Astrocyte (in vitro differentiated cells and primary cell): ENCODE data around the gene CDCA4. TPM values are rescaled to one million over a fixed set of nuclear protein-coding genes. Genes with fewer than 3 reads are reported as not detected.

ENCODE experiments used
- DNase-seq: peaks from one replicate; pipeline ENCODE4 v3.0.0-alpha.2; 2010; ENCODE audit warnings: low read depth
- FAIRE-seq: peaks from 2 replicates; lab custom pipeline; 2011; peaks lifted over from hg19 to GRCh38; lab: Jason Lieb, UNC
- H2AFZ ChIP-seq: 2 replicates; pipeline ENCODE4 v1.6.0; 2012; ENCODE audit warnings: low read depth, low read length, inconsistent platforms
- H3K27ac ChIP-seq: 2 replicates; pipeline ENCODE4 v1.5.1; 2011; ENCODE audit warnings: low read depth, low read length, inconsistent platforms
- H3K27me3 ChIP-seq: 2 replicates; pipeline ENCODE4 v1.6.0; 2011; ENCODE audit warnings: low read length, inconsistent platforms; ENCODE audit not compliant: insufficient read depth
- H3K36me3 ChIP-seq: 2 replicates; pipeline ENCODE4 v1.5.1; 2011; ENCODE audit warnings: low read length, inconsistent platforms; ENCODE audit not compliant: insufficient read depth
- H3K4me1 ChIP-seq: 2 replicates; pipeline ENCODE4 v1.5.1; 2011; ENCODE audit warnings: low read length, inconsistent platforms; ENCODE audit not compliant: insufficient read depth
- H3K4me2 ChIP-seq: 2 replicates; pipeline ENCODE4 v1.6.0; 2012; ENCODE audit warnings: low read length, inconsistent platforms
- H3K4me3 ChIP-seq: 2 replicates; pipeline ENCODE4 v1.5.1; 2011; ENCODE audit warnings: low read depth, mild to moderate bottlenecking, low read length, inconsistent platforms; ENCODE audit not compliant: insufficient read depth
- H3K79me2 ChIP-seq: 2 replicates; pipeline ENCODE4 v1.6.0; 2012; ENCODE audit warnings: mild to moderate bottlenecking, low read length, inconsistent platforms; ENCODE audit not compliant: insufficient read depth
- H3K9ac ChIP-seq: 2 replicates; pipeline ENCODE4 v1.6.0; 2012; ENCODE audit warnings: mild to moderate bottlenecking, low read length, inconsistent platforms
- H3K9me3 ChIP-seq: 2 replicates; pipeline ENCODE4 v1.5.1; 2012; ENCODE audit warnings: low read depth, mild to moderate bottlenecking, low read length, inconsistent platforms; ENCODE audit not compliant: insufficient read depth
- H4K20me1 ChIP-seq: 2 replicates; pipeline ENCODE4 v1.6.0; 2012; ENCODE audit warnings: low read length, inconsistent platforms; ENCODE audit not compliant: insufficient read depth
- H3K27ac Mint-ChIP-seq: one replicate; pipeline ENCODE4 v1.8.0; 2021; ENCODE audit warnings: mild to moderate bottlenecking, mixed read lengths; ENCODE audit not compliant: unreplicated experiment
- H3K27me3 Mint-ChIP-seq: one replicate; pipeline ENCODE4 v1.8.0; 2021; ENCODE audit warnings: low read depth, mixed read lengths; ENCODE audit not compliant: unreplicated experiment
- H3K36me3 Mint-ChIP-seq: one replicate; pipeline ENCODE4 v1.8.0; 2021; ENCODE audit warnings: low read depth, mixed read lengths; ENCODE audit not compliant: unreplicated experiment
- H3K4me1 Mint-ChIP-seq: one replicate; pipeline ENCODE4 v1.8.0; 2021; ENCODE audit warnings: low read depth, mixed read lengths; ENCODE audit not compliant: unreplicated experiment
- H3K4me3 Mint-ChIP-seq: one replicate; pipeline ENCODE4 v1.8.0; 2021; ENCODE audit warnings: mild to moderate bottlenecking, moderate library complexity, mixed read lengths; ENCODE audit not compliant: unreplicated experiment
- H3K9me3 Mint-ChIP-seq: one replicate; pipeline ENCODE4 v1.8.0; 2021; ENCODE audit warnings: mild to moderate bottlenecking, mixed read lengths; ENCODE audit not compliant: unreplicated experiment
- EZH2 ChIP-seq: IDR thresholded peaks from 2 replicates; pipeline ENCODE4 v1.6.1; 2012; ENCODE audit warnings: mild to moderate bottlenecking, low read length, inconsistent platforms; ENCODE audit not compliant: insufficient read depth
- total RNA-seq: library from RNA; stranded (reverse); gene quantifications from 2 replicates; pipeline ENCODE4 v1.2.1, GENCODE V29; 2021
- TF ChIP-seq, protein P1 (sequence below): IDR thresholded peaks from 2 replicates; pipeline ENCODE4 v1.5.1; 2011; ENCODE audit warnings: low read depth, mild to moderate bottlenecking, inconsistent platforms, low read length, moderate library complexity; ENCODE audit not compliant: insufficient read depth

Gene CDCA4
- total RNA-seq, 1 donor from 2014 or later: 11.3 TPM

DNA sequence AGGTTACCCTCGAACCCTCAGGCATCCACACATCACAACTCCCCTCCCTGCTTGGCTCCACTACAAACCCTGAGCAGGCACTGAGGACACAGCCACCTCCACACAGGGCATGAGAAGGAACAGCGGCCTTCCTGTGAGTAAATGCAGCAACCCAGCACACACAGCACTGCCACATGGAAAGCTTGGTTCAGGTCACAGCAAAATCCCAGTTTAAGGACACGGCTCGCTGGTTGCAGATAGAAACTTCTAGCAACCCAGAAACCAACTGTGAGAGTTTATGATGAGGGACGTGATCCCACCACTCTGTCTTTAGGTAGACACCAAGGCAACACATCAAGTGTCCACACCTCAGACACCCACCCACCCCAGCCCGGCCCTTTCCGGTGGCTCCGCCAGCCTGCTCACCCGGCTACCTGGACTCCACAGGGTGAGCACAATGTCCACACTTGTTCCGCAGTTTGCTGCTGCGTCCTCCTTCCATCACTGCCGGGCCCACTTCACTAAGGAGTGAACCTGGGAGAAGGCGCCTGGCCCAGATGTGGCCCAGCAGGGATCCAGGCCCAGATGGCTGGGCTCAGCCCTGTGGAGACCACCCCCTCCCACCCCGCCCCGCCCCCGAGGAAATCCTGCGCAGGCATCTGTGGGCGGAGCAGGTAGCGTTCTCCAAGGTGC lies 13.2 kb downstream of the CDCA4 start:
- no peaks in the 10 kb centered on the region for H3K27me3 Mint-ChIP-seq
- no peak for DNase-seq
- FAIRE-seq: no peak

DNA sequence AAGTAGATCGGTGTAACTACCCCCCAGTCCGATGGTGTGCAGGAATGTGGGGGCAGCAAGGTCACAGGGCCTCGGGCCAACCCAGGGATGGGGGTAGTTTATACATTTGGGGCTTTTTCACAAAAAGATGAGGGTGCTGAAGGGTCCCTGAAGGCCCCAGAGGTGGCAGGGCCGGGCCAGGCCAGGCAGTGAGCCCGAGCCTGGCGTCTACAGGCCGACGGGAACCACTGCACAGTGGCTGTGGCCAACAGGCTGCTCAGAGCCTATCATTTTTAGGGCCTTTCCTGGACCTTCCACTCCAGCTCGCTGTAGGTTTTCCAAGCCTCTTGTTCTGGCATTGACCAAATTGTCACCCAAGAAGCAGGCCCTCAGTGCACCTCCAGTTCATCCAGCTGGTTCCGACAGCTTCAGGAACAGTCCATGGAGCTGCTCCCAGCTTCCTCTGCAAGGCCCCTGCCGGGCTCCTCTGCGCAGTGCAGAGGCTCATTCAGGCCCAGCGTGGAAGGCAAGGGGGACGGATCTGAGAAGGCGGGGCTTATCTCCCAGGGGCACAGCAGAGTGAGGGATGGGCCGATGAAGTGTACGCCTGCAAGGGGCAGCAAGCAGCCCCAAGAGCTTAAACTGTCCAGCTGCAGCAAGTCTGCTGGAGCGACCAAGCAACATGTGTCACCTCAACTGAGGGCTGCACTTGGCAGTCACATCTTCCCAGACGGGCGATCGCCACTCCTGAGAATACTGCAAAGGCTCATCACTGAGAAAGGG lies 13.9 kb downstream of the CDCA4 start:
- no peak overlapping the region for H3K9ac ChIP-seq
- TF ChIP-seq EZH2: no peak
- TF ChIP-seq, protein P1, sequence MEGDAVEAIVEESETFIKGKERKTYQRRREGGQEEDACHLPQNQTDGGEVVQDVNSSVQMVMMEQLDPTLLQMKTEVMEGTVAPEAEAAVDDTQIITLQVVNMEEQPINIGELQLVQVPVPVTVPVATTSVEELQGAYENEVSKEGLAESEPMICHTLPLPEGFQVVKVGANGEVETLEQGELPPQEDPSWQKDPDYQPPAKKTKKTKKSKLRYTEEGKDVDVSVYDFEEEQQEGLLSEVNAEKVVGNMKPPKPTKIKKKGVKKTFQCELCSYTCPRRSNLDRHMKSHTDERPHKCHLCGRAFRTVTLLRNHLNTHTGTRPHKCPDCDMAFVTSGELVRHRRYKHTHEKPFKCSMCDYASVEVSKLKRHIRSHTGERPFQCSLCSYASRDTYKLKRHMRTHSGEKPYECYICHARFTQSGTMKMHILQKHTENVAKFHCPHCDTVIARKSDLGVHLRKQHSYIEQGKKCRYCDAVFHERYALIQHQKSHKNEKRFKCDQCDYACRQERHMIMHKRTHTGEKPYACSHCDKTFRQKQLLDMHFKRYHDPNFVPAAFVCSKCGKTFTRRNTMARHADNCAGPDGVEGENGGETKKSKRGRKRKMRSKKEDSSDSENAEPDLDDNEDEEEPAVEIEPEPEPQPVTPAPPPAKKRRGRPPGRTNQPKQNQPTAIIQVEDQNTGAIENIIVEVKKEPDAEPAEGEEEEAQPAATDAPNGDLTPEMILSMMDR: no peak
- FAIRE-seq: no peak

More for the DNA sequence above, 13.2 kb downstream of the CDCA4 start:
- peaks cover 2% of the 10 kb centered on the region for H3K36me3 Mint-ChIP-seq
- no peak overlapping the region for H3K4me2 ChIP-seq
- H3K79me2 ChIP-seq: peaks cover 51% of the 10 kb centered on the region
- H3K4me3 Mint-ChIP-seq: no peak overlapping the region
- no peak overlapping the region for H3K4me3 ChIP-seq
- no peak overlapping the region for H3K27ac Mint-ChIP-seq
- TF ChIP-seq EZH2: no peak
- TF ChIP-seq, protein P1: no peak
- H3K9ac ChIP-seq: no peak overlapping the region
- H3K9me3 Mint-ChIP-seq: no peaks in the 10 kb centered on the region
- no peaks in the 10 kb centered on the region for H3K27me3 ChIP-seq
- no peak overlapping the region for H3K27ac ChIP-seq
- H3K36me3 ChIP-seq: peaks cover 20% of the 10 kb centered on the region
- H3K9me3 ChIP-seq: no peaks in the 10 kb centered on the region
- H4K20me1 ChIP-seq: peaks cover 52% of the 10 kb centered on the region
- no peaks in the 10 kb centered on the region for H3K4me1 ChIP-seq
- no peak overlapping the region for H2AFZ ChIP-seq
- H3K4me1 Mint-ChIP-seq: no peaks in the 10 kb centered on the region

More for the DNA sequence above, 13.9 kb downstream of the CDCA4 start:
- H3K27ac Mint-ChIP-seq: no peak overlapping the region
- Histone ChIP-seq H3K27ac (no peak overlapping the region), H3K36me3 (peaks cover 20% of the 10 kb centered on the region), H3K9me3 (no peaks in the 10 kb centered on the region), H4K20me1 (peaks cover 46% of the 10 kb centered on the region), H3K27me3 (no peaks in the 10 kb centered on the region), H3K4me3 (no peak overlapping the region), H3K4me2 (no peak overlapping the region), H3K4me1 (no peaks in the 10 kb centered on the region), H2AFZ (no peak overlapping the region), H3K79me2 (peaks cover 44% of the 10 kb centered on the region)
- H3K27me3 Mint-ChIP-seq: no peaks in the 10 kb centered on the region
- no peak overlapping the region for H3K4me3 Mint-ChIP-seq
- no peaks in the 10 kb centered on the region for H3K4me1 Mint-ChIP-seq
- no peak for DNase-seq
- H3K36me3 Mint-ChIP-seq: peaks cover 2% of the 10 kb centered on the region
- no peaks in the 10 kb centered on the region for H3K9me3 Mint-ChIP-seq
